Measurements from ENCODE around the gene BEST4. TPM values are rescaled to one million over a fixed set of nuclear protein-coding genes. Genes with fewer than 3 reads are reported as not detected.
A peak's percentile ranks its signal among the peaks of the same experiment; 100 is the strongest.

BEST4 gene
- total and polyA plus RNA-seq, 2 of the 8 experiments (the other 6 are each of a cell fraction or from before 2014, with no cell fraction given), result 0.76 to 1.4 TPM

DNA sequence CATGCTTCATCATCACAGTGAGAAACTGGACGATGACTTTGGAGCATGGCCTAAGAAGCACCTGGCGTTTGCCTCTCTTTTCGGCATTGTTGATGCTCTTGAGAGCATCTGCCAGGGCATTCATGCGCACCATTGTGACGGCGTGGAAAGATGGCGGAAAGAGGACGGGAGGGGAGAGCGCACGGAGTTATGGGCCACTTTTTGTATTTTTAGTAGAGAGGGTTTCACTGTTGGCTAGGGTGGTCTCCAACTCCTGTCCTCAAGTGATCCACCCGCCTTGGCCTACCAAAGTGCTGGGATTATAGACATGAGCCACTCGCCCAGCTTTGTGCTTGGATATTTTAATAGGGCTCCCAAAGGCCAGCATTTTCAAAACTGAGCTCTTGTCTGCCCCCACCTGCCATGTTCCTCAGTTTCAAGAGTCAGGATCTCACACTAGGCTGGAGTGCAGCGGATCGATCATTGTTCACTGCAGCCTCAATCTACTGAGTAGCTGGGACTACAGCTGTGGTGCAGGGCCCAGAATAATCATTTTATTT, 7.3 kb downstream of the BEST4 start (continued):
- TF ChIP-seq, protein P1, sequence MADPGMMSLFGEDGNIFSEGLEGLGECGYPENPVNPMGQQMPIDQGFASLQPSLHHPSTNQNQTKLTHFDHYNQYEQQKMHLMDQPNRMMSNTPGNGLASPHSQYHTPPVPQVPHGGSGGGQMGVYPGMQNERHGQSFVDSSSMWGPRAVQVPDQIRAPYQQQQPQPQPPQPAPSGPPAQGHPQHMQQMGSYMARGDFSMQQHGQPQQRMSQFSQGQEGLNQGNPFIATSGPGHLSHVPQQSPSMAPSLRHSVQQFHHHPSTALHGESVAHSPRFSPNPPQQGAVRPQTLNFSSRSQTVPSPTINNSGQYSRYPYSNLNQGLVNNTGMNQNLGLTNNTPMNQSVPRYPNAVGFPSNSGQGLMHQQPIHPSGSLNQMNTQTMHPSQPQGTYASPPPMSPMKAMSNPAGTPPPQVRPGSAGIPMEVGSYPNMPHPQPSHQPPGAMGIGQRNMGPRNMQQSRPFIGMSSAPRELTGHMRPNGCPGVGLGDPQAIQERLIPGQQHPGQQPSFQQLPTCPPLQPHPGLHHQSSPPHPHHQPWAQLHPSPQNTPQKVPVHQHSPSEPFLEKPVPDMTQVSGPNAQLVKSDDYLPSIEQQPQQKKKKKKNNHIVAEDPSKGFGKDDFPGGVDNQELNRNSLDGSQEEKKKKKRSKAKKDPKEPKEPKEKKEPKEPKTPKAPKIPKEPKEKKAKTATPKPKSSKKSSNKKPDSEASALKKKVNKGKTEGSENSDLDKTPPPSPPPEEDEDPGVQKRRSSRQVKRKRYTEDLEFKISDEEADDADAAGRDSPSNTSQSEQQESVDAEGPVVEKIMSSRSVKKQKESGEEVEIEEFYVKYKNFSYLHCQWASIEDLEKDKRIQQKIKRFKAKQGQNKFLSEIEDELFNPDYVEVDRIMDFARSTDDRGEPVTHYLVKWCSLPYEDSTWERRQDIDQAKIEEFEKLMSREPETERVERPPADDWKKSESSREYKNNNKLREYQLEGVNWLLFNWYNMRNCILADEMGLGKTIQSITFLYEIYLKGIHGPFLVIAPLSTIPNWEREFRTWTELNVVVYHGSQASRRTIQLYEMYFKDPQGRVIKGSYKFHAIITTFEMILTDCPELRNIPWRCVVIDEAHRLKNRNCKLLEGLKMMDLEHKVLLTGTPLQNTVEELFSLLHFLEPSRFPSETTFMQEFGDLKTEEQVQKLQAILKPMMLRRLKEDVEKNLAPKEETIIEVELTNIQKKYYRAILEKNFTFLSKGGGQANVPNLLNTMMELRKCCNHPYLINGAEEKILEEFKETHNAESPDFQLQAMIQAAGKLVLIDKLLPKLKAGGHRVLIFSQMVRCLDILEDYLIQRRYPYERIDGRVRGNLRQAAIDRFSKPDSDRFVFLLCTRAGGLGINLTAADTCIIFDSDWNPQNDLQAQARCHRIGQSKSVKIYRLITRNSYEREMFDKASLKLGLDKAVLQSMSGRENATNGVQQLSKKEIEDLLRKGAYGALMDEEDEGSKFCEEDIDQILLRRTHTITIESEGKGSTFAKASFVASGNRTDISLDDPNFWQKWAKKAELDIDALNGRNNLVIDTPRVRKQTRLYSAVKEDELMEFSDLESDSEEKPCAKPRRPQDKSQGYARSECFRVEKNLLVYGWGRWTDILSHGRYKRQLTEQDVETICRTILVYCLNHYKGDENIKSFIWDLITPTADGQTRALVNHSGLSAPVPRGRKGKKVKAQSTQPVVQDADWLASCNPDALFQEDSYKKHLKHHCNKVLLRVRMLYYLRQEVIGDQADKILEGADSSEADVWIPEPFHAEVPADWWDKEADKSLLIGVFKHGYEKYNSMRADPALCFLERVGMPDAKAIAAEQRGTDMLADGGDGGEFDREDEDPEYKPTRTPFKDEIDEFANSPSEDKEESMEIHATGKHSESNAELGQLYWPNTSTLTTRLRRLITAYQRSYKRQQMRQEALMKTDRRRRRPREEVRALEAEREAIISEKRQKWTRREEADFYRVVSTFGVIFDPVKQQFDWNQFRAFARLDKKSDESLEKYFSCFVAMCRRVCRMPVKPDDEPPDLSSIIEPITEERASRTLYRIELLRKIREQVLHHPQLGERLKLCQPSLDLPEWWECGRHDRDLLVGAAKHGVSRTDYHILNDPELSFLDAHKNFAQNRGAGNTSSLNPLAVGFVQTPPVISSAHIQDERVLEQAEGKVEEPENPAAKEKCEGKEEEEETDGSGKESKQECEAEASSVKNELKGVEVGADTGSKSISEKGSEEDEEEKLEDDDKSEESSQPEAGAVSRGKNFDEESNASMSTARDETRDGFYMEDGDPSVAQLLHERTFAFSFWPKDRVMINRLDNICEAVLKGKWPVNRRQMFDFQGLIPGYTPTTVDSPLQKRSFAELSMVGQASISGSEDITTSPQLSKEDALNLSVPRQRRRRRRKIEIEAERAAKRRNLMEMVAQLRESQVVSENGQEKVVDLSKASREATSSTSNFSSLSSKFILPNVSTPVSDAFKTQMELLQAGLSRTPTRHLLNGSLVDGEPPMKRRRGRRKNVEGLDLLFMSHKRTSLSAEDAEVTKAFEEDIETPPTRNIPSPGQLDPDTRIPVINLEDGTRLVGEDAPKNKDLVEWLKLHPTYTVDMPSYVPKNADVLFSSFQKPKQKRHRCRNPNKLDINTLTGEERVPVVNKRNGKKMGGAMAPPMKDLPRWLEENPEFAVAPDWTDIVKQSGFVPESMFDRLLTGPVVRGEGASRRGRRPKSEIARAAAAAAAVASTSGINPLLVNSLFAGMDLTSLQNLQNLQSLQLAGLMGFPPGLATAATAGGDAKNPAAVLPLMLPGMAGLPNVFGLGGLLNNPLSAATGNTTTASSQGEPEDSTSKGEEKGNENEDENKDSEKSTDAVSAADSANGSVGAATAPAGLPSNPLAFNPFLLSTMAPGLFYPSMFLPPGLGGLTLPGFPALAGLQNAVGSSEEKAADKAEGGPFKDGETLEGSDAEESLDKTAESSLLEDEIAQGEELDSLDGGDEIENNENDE (IDR thresholded peaks at IDR 0.05; ENCODE audit: insufficient replicate concordance, low read length), result no peak
- peak in 1 of 2 experiments; percentile 65; a peak in 2 of 3 replicates for TF ChIP-seq POLR2A (IDR thresholded peaks at IDR 0.05; ENCODE audit: control extremely low read depth in 1 of 2, low read depth in 2 of 2, low read length in 2 of 2)
- TF ChIP-seq, protein P2, sequence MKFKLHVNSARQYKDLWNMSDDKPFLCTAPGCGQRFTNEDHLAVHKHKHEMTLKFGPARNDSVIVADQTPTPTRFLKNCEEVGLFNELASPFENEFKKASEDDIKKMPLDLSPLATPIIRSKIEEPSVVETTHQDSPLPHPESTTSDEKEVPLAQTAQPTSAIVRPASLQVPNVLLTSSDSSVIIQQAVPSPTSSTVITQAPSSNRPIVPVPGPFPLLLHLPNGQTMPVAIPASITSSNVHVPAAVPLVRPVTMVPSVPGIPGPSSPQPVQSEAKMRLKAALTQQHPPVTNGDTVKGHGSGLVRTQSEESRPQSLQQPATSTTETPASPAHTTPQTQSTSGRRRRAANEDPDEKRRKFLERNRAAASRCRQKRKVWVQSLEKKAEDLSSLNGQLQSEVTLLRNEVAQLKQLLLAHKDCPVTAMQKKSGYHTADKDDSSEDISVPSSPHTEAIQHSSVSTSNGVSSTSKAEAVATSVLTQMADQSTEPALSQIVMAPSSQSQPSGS (IDR thresholded peaks at IDR 0.05; ENCODE audit: low read length), result 0 out of 2 replicates have a peak, but pooled peaks have one; percentile 20
- no peak for TF ChIP-seq HDAC6 (IDR thresholded peaks at IDR 0.05; ENCODE audit: low read depth, low read length)
- TF ChIP-seq POLR2AphosphoS5 (IDR thresholded peaks at IDR 0.05; ENCODE audit: low read depth, low read length), result peak; percentile 81
- TF ChIP-seq TEAD4 (IDR thresholded peaks at IDR 0.05; ENCODE audit: low read depth, low read length), result no peak
